NCI-H1105 (cell line): Measurements from ENCODE around the gene SETBP1.

ENCODE experiments used
- DNase-seq: peaks from one replicate; lab custom pipeline; 2025; lab: John Stamatoyannopoulos, UW

SETBP1 gene

GRCh38 chr18:44680273-44681075 lies at the start of gene SETBP1:
Gene SETBP1 (plus strand): TSS chr18:44680888. CDS start chr18:44701347, 20,459 bp downstream.
- peak; percentile 61 for DNase-seq

GRCh38 chr18:44632469-44633145 lies 48.1 kb upstream of the SETBP1 start:
- DNase-seq = no peak

DNA sequence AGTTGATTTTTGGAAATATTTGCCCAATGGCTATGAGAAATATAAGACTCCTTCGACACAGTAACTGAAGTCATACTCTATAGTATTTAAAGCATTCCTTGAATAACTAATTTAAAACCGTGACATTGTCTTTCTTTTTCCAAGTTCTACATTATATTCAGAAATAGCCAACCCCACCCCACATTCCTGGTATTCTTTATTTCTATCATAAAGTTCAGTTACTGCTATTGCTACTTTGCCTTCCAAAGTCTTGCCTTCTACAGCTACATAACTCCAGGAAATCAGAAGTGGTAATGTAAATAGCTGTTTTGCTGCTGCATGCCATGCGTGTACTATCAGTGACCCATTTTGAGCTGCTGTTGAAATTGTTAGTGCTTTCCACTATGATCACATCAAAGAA lies 45.1 kb upstream of the SETBP1 start:
- no peak for DNase-seq

GRCh38 chr18:44636241-44636640 lies 44.4 kb upstream of the SETBP1 start:
- DNase-seq = no peak

GRCh38 chr18:44637210-44638033 lies 43.3 kb upstream of the SETBP1 start:
- no peak for DNase-seq

DNA sequence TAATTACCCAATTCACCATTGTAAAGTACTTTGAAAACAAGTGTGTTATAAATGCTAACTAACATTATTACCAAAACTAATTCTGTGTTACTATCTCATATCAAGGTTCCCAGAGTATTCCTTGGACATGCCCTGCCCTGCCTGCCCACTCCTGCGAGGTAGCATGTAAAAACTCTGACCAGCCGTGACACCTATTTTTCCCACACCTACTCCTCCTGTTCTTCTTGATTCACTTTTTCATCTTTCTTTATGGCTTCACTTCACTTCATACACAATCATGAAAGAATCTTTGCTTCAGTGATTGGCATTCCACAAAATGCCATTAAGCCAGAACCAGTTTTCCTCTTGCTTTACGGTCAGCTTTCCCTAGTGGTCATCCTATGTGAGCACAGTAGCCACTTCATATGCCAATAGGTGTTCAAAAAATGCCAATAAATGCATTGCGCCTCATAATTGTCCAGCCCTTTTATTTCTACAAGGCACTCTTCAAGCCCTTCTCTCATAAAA lies 42.6 kb upstream of the SETBP1 start:
- no peak for DNase-seq

DNA sequence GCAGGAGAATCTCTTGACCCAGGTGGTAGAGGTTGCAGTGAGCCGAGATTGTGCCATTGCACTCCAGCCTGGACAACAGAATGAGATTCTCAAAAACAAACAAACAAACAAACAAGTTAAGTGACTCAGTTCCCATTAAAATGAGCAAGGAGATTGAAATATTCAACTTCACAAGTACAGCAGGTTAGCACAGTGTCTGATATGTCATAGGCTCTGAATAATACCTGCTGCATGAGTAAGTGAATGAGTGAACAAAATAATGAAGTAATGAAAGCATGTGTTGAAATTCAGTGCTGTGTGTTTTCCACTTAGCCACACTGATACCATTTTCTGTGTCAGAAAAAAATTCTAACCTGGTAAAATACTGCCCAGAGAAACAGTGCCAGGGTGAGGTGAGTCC lies 41.9 kb upstream of the SETBP1 start:
- DNase-seq = no peak

GRCh38 chr18:44643004-44643403 lies 37.7 kb upstream of the SETBP1 start:
- DNase-seq = no peak

DNA sequence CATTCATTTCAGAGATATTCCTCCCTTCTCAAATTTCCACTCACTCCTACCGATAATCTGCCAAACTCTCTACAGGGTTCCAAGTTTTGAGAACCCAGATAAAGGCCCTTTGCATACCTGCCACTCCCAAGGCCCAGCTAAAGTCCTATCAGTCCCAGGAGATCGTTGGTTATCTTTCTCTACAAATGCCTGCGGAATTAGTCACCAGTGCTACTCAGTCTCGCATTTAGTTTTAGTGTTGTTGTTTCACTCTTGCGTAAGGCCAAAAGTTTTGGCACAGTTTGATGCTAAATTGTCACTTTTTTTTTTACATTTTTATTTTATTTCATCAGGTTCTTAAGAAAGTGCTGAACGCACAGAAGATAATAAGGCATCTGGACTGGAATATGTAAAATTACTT lies 29.2 kb upstream of the SETBP1 start:
- no peak for DNase-seq

DNA sequence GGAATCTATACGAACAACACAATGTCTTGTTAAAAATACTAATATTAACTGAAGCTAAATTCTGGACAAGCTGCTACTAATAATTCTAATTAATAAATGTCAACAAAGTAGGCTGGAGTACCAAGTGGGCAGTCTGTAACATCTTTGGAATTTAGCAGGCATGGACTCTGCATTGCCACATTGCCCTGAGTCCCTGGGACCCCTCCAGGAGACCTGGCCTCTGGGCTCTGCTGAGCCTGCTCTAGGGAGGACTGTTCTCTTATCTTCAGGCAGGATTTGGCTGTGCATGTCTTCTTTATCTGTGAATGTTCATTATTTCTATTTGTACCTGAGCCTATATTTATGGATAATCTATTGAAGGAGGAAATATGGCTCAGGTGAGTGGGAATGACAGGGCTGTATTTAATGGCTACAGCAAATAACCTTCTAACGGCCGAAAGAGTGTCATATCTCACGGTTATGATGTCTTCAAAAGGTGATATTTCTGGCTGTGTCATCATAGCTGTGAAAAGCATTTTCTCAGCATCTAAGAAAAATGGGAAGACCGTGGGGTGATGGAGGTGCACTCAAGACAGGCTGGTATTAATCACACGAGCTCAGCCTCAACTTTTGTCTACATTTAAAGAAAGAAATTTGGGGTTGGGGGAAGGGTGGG lies 28.6 kb upstream of the SETBP1 start:
- no peak for DNase-seq

DNA sequence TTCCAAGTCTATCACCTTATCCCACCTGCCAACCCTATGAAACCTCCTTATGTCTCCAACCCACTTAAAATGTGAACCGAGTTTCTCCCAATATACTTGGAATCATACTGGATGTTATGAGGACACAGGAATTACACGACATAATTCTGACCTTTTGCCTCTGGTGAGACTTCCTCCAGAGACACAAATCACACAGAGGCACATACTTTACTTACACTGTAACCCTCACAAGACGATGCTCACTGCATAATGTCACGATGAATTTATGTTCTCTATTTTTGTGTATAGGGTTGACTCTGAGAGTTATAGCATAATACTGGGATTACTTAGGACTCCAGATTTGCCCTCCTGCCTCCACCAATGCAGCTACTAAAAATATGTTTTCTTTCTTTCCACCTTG lies 28.0 kb upstream of the SETBP1 start:
- DNase-seq = no peak

GRCh38 chr18:44654573-44654972 lies 26.1 kb upstream of the SETBP1 start:
- DNase-seq = no peak

DNA sequence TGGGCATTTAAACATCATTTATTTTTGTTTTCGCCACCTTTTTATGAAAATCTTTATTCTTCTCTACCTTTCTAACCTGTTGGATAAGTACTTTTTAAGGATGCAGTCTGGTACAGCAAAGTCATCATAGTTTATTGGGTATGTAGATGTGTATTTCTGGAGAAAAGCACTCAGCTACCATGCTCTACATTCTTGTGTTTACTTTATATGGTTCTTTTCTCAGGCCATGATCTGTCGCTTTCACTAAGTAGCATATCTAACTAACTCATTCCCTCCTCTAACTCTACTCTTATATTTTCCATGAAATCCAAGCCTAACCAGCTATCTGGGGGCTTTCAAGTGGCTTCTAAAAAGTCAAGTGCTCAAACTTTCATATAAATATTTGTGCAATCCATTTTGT lies 25.3 kb upstream of the SETBP1 start:
- no peak for DNase-seq

DNA sequence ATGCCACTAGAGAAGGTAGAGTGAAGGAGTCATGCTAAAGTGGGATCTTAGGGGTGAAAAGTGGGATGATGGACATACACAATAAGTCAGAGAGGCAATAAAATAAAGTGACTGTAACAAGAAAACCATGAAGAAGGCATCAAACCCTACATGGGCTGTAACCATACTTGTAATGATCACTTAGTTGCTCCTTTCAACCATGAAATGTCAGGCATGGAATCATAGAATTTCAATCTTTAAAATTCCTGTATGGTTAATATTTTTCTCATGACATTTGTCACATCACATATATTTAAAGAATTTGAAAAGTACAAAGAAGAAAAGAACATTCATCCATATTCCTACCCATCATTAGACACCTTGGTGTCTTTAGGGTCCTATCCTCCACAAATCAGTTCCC lies 20.9 kb upstream of the SETBP1 start:
- no peak for DNase-seq

DNA sequence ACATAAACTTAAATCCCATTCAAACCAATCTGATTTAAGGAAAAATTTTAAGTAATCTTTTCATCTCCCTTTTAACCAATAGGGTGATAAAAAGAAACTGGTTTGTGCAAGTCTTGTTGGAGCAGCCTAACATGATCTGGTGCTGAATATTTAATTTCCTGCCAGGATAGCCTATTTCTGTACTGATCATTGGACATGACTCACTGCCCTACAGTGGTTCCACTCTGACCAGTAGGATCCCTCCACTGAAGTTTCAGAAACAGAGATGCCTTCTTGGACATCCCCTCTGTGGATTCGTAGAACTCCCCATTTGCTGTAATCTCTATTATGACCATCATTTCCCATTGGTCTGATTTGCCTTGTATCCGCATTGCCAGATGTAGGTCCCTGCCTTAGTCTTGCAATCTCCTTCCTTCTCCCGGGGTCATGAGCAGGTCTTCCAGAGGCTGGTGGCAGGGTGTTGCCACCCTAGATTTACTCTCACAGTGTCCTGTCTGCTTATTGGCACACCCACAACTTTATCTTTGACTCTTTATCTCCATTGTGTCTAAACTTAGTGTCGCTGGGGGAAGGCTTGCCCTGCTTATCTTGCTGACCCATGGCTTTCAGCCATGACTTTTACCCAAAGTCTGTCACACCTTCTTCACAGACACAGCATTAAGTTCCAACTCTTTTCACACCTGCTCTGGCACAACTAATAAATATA lies 12.3 kb upstream of the SETBP1 start:
- no peak for DNase-seq

GRCh38 chr18:44671914-44672313 lies 8.8 kb upstream of the SETBP1 start:
- DNase-seq = no peak

DNA sequence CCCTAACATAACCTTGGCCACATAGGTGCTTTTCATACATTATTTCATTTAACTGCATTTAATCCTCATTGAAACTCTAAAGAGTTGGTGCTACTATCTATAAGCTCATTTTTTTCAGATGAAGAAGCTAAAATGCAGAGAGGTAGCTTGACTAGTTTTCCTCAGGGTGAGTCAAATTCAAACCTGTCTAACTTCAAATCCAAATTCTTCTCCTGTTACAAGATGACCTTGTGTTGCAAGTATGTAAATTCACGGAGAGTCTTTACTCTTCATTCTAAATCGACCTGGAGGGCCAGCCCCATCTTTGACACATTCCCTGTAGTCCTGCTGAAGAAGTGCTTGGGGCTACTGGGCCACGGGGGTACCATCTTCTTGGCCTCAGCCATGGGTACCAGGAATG lies 8.2 kb upstream of the SETBP1 start:
- no peak for DNase-seq

DNA sequence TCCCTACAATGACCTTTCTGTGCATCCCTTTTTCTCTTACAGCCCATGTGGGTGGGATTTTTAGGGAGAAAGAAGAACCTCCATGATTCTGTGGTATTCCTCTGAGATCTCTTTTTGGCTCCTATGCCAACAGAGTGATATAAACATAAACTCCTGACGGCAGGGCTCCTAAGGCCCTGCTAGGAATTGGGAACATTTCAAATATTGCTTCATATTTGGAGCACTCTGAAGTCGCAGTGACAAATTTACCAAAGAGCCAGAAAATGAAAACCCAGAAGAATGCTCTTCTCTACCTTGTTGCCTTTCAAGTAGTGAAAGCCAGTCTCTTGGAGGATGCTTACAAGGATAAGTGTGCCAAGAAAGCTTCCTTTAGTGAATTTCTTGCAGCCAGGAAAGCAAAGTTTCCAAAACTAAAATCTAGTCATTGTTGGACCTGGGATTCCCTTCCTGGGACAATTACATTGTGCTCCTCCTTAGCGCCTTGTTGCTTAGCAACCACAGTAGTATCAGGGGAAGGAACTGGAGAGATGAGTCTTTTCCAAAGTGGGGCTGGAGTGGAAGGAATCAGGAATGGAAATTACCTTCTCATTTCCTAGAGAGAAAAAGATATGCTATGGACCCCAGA lies 7.3 kb upstream of the SETBP1 start:
- no peak for DNase-seq

DNA sequence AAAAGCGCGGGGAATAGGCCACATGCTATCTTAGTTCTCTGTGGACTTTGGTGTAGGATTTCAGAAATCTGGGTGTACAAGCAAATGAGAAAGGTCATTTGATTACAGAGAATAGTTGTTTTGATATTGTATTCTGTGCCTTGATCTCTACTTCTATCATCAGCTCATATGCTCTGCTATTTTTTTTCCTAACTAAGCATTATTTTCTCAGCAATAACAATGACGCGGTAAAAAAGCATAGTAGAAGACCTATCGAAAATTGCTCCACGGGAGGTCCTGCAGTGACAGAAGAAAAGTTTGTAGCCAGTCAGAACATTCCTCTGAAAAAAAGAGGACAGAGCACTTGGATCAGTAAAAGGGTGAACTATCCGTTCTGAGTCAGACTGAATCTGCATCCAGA lies 2.8 kb upstream of the SETBP1 start:
- DNase-seq = no peak

DNA sequence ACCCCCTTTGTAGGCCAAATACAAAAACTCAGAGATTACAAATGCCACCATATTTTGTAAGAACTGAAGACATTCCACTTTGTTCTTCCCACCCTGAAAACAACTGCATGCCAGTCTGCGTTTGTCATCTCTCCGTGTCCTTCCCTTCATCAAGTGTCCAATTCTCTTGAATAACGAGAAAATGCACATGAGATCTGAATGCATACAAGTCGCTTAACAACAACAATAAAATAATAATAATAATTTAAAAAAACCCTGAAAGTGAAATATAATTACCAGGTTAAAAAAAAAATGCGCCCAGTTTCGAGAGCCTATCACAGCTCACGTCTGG lies 2.0 kb upstream of the SETBP1 start:
- DNase-seq = no peak
